Measurements from ENCODE around the gene PPP2R3B. TPM values are rescaled to one million over a fixed set of nuclear protein-coding genes. Genes with fewer than 3 reads are reported as not detected.
A peak's percentile ranks its signal among the peaks of the same experiment; 100 is the strongest.
"Not testable (repeated sequence)": the region's sequence is repeated elsewhere in the genome, so short reads cannot be mapped to it uniquely, and the experiment has no call there.

The PPP2R3B gene, protein sequence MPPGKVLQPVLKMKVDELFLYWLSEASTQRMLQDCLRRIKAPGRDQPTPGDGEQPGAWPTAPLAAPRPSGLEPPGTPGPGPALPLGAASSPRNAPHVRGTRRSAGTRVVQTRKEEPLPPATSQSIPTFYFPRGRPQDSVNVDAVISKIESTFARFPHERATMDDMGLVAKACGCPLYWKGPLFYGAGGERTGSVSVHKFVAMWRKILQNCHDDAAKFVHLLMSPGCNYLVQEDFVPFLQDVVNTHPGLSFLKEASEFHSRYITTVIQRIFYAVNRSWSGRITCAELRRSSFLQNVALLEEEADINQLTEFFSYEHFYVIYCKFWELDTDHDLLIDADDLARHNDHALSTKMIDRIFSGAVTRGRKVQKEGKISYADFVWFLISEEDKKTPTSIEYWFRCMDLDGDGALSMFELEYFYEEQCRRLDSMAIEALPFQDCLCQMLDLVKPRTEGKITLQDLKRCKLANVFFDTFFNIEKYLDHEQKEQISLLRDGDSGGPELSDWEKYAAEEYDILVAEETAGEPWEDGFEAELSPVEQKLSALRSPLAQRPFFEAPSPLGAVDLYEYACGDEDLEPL
- total RNA-seq, result 10 to 100 TPM in 1 of 2 donors, 1 to 10 TPM in 1; 6.8 to 14.5 TPM

- peak within 1 kb of the TSS; percentile 98 to 100 for H3K27ac ChIP-seq
- H3K36me3 ChIP-seq, result no peaks in the 10 kb centered on the region
- DNase-seq (ENCODE audit: low spot score) (peak; percentile 92), ATAC-seq (ENCODE audit: insufficient number of reproducible peaks, low FRiP score, low read depth) (peak; percentile 98)
- TF ChIP-seq, protein P1, sequence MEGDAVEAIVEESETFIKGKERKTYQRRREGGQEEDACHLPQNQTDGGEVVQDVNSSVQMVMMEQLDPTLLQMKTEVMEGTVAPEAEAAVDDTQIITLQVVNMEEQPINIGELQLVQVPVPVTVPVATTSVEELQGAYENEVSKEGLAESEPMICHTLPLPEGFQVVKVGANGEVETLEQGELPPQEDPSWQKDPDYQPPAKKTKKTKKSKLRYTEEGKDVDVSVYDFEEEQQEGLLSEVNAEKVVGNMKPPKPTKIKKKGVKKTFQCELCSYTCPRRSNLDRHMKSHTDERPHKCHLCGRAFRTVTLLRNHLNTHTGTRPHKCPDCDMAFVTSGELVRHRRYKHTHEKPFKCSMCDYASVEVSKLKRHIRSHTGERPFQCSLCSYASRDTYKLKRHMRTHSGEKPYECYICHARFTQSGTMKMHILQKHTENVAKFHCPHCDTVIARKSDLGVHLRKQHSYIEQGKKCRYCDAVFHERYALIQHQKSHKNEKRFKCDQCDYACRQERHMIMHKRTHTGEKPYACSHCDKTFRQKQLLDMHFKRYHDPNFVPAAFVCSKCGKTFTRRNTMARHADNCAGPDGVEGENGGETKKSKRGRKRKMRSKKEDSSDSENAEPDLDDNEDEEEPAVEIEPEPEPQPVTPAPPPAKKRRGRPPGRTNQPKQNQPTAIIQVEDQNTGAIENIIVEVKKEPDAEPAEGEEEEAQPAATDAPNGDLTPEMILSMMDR (IDR thresholded peaks at IDR 0.05), result no peak
- no peaks in the 10 kb centered on the region for H3K27me3 ChIP-seq (replicated peaks; ENCODE audit: insufficient read depth)
- no peaks in the 10 kb centered on the region for H3K9me3 ChIP-seq
- peak within 1 kb of the TSS; percentile 100 for H3K4me3 ChIP-seq
- peaks cover 3 to 15% of the 10 kb centered on the region in 2 donors for H3K4me1 ChIP-seq (ENCODE audit: control insufficient read depth in 1 of 2, low read depth in 2 of 2)
Observed at GRCh38 chrX:386768-387575, at the start of gene PPP2R3B. Gene PPP2R3B, minus strand, starts transcription at chrX:386907. Its CDS starts 216 bp downstream, at chrX:386691.

DNA sequence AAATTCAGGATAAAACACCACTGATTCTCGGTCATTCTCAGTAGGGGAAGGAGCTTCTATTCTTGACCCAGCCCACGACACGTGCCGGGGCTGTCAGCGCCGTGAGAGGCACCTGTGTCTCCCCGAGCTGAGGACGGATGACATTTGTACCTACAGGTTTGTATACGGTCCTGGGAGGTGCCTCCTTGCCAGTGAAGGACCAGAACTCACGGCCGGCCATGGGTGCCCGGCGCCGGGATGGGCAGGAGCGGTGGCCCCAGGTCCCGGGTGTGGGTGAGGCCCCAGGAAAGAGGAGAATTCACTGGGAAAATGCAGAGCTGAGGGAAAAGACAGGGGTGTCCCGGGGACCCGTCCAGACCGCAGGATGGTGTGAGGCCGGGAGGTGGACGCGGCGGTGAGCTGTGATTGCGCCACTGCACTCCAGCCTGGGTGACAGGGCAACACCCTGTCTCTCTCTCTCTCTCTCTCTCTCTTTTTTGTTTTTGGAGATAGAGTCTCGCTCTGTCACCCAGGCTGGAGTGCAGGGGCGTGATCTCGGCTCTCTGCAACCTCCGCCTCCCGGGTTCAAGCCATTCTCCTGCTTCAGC is 48.9 kb upstream of the PPP2R3B start:
- ATAC-seq (ENCODE audit: insufficient number of reproducible peaks, low FRiP score, low read depth) (no peak), DNase-seq (ENCODE audit: low spot score) (no peak)
- TF ChIP-seq, protein P1 (IDR thresholded peaks at IDR 0.05), result no peak
- no peak overlapping the region for H3K27ac ChIP-seq
- H3K27me3 ChIP-seq (replicated peaks; ENCODE audit: insufficient read depth), result no peaks in the 10 kb centered on the region
- no peaks in the 10 kb centered on the region for H3K9me3 ChIP-seq
- no peak overlapping the region for H3K4me3 ChIP-seq
- no peaks in the 10 kb centered on the region for H3K36me3 ChIP-seq
- no peaks in the 10 kb centered on the region for H3K4me1 ChIP-seq (ENCODE audit: control insufficient read depth in 1 of 2, low read depth in 2 of 2)

- ATAC-seq (ENCODE audit: insufficient number of reproducible peaks, low FRiP score, low read depth), result no peak
- no peaks in the 10 kb centered on the region for H3K27me3 ChIP-seq (replicated peaks; ENCODE audit: insufficient read depth)
- TF ChIP-seq, protein P1 (IDR thresholded peaks at IDR 0.05), result no peak
Observed at GRCh38 chrX:434946-435345, 48.2 kb upstream of the PPP2R3B start.

GRCh38 chrX:433771-434170 is 47.1 kb upstream of the PPP2R3B start:
- Histone ChIP-seq H3K4me3 (no peak overlapping the region), H3K27ac (no peak overlapping the region), H3K4me1 (ENCODE audit: control insufficient read depth in 1 of 2, low read depth in 2 of 2) (no peaks in the 10 kb centered on the region), H3K36me3 (no peaks in the 10 kb centered on the region), H3K9me3 (no peaks in the 10 kb centered on the region), H3K27me3 (replicated peaks; ENCODE audit: insufficient read depth) (no peaks in the 10 kb centered on the region)
- no peak for ATAC-seq (ENCODE audit: insufficient number of reproducible peaks, low FRiP score, low read depth)
- TF ChIP-seq, protein P1 (IDR thresholded peaks at IDR 0.05), result no peak
- no peak for DNase-seq (ENCODE audit: low spot score)

More at GRCh38 chrX:434946-435345, 48.2 kb upstream of the PPP2R3B start:
- H3K36me3 ChIP-seq, result no peaks in the 10 kb centered on the region
- no peaks in the 10 kb centered on the region for H3K9me3 ChIP-seq
- H3K27ac ChIP-seq, result no peak overlapping the region
- no peak overlapping the region for H3K4me3 ChIP-seq
- H3K4me1 ChIP-seq (ENCODE audit: control insufficient read depth in 1 of 2, low read depth in 2 of 2), result no peaks in the 10 kb centered on the region
- no peak for DNase-seq (ENCODE audit: low spot score)

DNA sequence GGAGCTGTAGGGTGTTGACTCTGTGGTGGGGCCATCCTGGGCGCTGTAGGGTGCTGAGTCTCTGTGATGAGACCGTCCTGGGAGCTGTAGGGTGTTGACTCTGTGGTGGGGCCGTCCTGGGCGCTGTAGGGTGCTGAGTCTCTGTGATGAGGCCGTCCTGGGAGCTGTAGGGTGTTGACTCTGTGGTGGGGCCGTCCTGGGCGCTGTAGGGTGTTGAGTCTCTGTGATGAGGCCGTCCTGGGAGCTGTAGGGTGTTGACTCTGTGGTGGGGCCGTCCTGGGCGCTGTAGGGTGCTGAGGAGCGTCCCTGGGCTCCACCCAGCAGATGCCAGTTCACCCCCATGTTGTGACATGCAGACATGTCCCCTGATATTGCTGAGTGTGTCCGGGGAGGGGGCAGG is 46.0 kb upstream of the PPP2R3B start:
- H3K9me3 ChIP-seq; H3K27ac ChIP-seq; H3K36me3 ChIP-seq; ATAC-seq (ENCODE audit: insufficient number of reproducible peaks, low FRiP score, low read depth); DNase-seq (ENCODE audit: low spot score); H3K4me1 ChIP-seq (ENCODE audit: control insufficient read depth in 1 of 2, low read depth in 2 of 2); H3K4me3 ChIP-seq; H3K27me3 ChIP-seq (replicated peaks; ENCODE audit: insufficient read depth): not testable (repeated sequence)

Measured in thoracic aorta (tissue), 2 donors.